ENCODE results near the gene AGBL5.

Gene AGBL5

DNA sequence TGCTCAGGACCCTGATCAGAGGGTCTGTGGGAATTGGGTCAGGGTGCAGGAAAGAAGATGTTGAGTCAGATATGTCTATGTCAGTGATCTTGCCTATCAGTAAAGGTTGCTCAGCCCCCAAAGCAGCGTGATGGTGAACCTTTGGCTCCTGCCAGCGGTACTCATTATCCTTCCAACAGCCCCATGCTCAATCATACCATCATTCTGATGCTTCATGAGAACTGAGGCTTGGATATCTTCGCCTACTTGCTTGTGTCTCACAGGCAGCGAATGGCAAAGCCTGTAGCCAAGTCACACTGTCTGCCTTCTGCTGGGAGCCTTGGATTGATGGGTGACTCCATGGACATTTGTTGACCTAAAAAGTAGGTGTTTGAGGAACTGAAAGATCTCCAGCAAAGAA, 37.7 kb upstream of the AGBL5 start:
- Histone ChIP-seq H3K4me3 (ENCODE audit: low read length in 2 of 2) (no peak overlapping the region), H3K27ac (ENCODE audit: low read length) (no peak overlapping the region), H3K9ac (ENCODE audit: low read length in 2 of 2) (no peak overlapping the region), H3K27me3 (ENCODE audit: control insufficient read depth in 1 of 2, insufficient read depth in 2 of 2, low read length in 2 of 2) (no peaks in the 10 kb centered on the region), H3K4me1 (ENCODE audit: control insufficient read depth, insufficient read depth, low read length) (peaks cover 9% of the 10 kb centered on the region), H3K9me3 (ENCODE audit: control insufficient read depth in 2 of 2, low read length in 2 of 2) (no peaks in the 10 kb centered on the region), H3K36me3 (ENCODE audit: control insufficient read depth in 2 of 2, insufficient read depth in 2 of 2, low read length in 2 of 2) (no peaks in the 10 kb centered on the region)

DNA sequence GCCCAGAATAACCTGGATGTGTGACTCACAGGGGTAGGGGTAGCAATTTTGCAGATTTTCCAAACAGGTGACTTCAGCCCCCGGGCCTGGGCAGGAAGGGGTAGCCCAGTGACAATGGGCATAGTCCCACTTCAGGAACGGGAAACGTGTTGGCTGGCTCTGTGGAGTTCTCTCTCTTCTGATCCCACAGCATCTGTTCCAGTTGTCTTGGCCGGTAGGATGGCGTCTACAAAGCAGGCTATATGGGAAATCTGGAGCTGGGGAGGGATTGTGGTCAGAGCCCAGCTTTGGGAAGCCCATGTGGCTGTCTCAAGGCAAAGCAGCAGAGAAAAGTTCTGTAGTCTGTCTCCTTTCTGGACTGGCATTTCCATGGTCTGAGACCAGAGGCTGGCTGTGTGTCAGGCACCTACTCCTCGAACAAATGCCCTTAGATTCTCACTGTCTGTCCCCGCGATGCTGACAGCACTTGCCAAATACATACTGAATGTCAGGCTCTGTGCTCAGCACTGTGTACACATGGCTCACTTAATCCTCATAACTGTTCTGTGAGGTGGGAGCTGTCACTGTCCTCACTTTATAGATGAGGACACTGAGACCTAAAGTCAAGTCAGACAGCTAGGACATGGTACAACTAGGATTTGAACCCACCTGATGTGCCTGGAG, 36.6 kb upstream of the AGBL5 start:
- no peak overlapping the region for H3K4me3 ChIP-seq (ENCODE audit: low read length in 2 of 2)
- H3K27ac ChIP-seq (ENCODE audit: low read length): no peak overlapping the region
- no peaks in the 10 kb centered on the region for H3K9me3 ChIP-seq (ENCODE audit: control insufficient read depth in 2 of 2, low read length in 2 of 2)
- no peak overlapping the region for H3K9ac ChIP-seq (ENCODE audit: low read length in 2 of 2)
- no peaks in the 10 kb centered on the region for H3K36me3 ChIP-seq (ENCODE audit: control insufficient read depth in 2 of 2, insufficient read depth in 2 of 2, low read length in 2 of 2)
- peaks cover 9% of the 10 kb centered on the region for H3K4me1 ChIP-seq (ENCODE audit: control insufficient read depth, insufficient read depth, low read length)
- no peaks in the 10 kb centered on the region for H3K27me3 ChIP-seq (ENCODE audit: control insufficient read depth in 1 of 2, insufficient read depth in 2 of 2, low read length in 2 of 2)

DNA sequence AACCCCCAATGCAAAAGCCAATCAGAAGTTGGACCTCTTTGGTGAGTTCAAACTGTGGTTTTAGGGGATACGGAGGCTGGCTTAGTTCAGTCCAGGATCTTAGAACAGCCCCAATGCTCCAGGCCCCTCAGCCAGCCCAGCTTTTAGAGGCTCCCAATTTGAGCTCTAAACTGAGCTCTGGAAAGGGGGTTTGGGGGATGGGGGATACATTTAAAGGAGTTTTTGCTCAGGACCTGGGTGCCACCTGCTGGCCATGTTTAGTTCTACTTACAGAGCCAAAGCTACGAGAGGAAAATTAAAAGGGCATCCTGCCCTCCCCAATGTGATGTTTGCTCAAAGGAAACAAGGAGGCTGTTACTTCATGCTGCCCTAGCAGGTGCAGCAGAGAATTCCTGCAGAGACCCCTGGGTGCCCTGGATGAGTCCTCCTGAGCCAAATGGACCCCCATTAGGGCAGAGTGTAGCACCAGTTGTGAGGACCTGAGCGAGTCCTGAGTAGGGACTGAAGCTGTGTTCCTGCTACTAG, 34.6 kb upstream of the AGBL5 start:
- no peaks in the 10 kb centered on the region for H3K36me3 ChIP-seq (ENCODE audit: control insufficient read depth in 2 of 2, insufficient read depth in 2 of 2, low read length in 2 of 2)
- no peaks in the 10 kb centered on the region for H3K9me3 ChIP-seq (ENCODE audit: control insufficient read depth in 2 of 2, low read length in 2 of 2)
- no peaks in the 10 kb centered on the region for H3K27me3 ChIP-seq (ENCODE audit: control insufficient read depth in 1 of 2, insufficient read depth in 2 of 2, low read length in 2 of 2)
- no peak overlapping the region for H3K4me3 ChIP-seq (ENCODE audit: low read length in 2 of 2)
- no peak overlapping the region for H3K27ac ChIP-seq (ENCODE audit: low read length)
- H3K4me1 ChIP-seq (ENCODE audit: control insufficient read depth, insufficient read depth, low read length): peaks cover 15% of the 10 kb centered on the region
- H3K9ac ChIP-seq (ENCODE audit: low read length in 2 of 2): peak overlapping the region in 1 of 2 donors; percentile 13

DNA sequence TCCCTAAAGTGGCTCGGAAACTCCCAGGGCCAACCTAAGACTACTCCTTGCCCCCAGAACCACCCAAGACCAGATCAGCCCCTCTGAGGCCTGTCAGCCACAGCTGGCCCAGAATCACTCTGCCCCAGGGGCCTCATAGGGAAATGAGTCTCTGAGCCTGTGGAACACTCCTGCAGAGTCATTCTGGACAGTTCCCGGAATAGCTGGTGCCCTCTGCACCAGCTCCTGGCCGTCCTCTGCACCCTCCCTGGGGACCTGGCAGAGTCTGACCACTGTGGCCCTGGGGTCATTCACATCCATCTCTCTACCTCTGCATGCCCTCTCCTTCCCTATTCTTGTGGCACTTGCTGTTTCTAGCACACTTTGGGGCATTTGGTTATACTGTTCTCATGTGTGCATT, 33.3 kb upstream of the AGBL5 start:
- H3K4me3 ChIP-seq (ENCODE audit: low read length in 2 of 2): no peak overlapping the region
- H3K4me1 ChIP-seq (ENCODE audit: control insufficient read depth, insufficient read depth, low read length): peaks cover 15% of the 10 kb centered on the region
- H3K27me3 ChIP-seq (ENCODE audit: control insufficient read depth in 1 of 2, insufficient read depth in 2 of 2, low read length in 2 of 2): no peaks in the 10 kb centered on the region
- peaks cover 10 to 11% of the 10 kb centered on the region in 2 donors for H3K36me3 ChIP-seq (ENCODE audit: control insufficient read depth in 2 of 2, insufficient read depth in 2 of 2, low read length in 2 of 2)
- H3K27ac ChIP-seq (ENCODE audit: low read length): no peak overlapping the region
- no peaks in the 10 kb centered on the region for H3K9me3 ChIP-seq (ENCODE audit: control insufficient read depth in 2 of 2, low read length in 2 of 2)
- no peak overlapping the region for H3K9ac ChIP-seq (ENCODE audit: low read length in 2 of 2)

DNA sequence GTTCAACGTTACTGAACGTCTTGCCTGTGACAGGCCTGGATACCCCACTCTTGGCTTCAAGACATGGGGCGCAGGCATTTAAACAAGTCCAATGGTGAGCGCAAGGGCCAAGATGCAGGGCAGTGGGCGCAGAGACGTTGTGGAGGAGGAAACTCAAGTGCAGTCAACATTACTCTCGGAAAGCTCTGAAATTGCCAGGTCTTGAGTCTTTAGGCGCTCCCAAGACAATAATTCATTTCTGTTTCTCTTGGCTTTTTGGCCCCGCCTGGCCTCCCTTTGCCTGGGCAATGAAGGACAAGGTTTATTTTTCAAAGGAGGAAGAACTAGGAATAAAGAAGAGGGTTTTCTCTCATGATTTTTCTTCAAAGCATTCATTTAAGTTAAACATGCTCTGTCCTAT, 32.0 kb upstream of the AGBL5 start:
- peaks cover 15% of the 10 kb centered on the region for H3K4me1 ChIP-seq (ENCODE audit: control insufficient read depth, insufficient read depth, low read length)
- peaks cover 16 to 17% of the 10 kb centered on the region in 2 donors for H3K36me3 ChIP-seq (ENCODE audit: control insufficient read depth in 2 of 2, insufficient read depth in 2 of 2, low read length in 2 of 2)
- H3K27me3 ChIP-seq (ENCODE audit: control insufficient read depth in 1 of 2, insufficient read depth in 2 of 2, low read length in 2 of 2): no peaks in the 10 kb centered on the region
- H3K4me3 ChIP-seq (ENCODE audit: low read length in 2 of 2): no peak overlapping the region
- no peak overlapping the region for H3K27ac ChIP-seq (ENCODE audit: low read length)
- H3K9ac ChIP-seq (ENCODE audit: low read length in 2 of 2): no peak overlapping the region
- H3K9me3 ChIP-seq (ENCODE audit: control insufficient read depth in 2 of 2, low read length in 2 of 2): no peaks in the 10 kb centered on the region

DNA sequence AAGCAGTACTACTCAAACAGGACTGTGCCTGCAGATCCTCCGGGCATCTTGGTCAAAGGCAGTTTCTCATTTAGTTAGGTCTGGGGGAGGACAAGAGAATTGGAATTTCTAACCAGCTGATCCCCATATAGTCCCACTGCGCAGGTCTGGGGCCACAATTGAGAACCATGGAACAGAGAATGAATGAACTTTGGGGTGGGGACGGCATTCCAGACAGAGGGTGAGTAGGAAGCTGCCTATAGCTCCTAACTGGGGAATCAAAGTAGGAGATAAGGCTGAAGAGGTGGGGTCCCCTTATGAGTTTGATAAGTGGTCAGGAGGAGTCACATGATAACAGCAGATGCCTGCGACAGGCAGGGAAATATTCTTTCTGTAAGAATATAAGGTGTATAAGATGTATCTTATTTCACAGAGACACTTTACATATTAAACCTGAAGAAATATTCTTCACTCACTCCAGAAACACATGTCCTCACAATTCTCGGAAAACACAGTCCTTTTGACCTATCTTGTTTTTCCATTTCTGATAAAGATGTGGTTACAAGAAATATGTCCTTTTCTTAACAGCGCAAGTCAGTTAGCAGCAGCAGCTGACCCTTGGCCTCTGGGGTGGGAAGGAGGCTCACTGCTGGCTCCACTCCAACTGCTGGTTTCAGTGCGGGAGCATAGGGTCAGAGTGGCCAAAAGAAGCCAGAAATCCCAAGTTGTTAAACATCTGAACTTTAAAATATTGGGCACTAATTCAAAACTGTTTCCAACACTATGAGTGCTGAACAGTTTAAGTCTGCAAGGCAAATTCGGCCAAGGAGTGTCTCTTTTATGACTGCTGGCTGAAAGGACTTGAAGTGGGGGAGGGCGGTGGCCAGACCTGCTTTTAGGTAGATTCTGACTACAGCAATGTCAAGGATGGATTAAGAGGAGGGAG, 31.3 kb upstream of the AGBL5 start:
- no peak overlapping the region for H3K27ac ChIP-seq (ENCODE audit: low read length)
- H3K4me1 ChIP-seq (ENCODE audit: control insufficient read depth, insufficient read depth, low read length): peaks cover 15% of the 10 kb centered on the region
- H3K9ac ChIP-seq (ENCODE audit: low read length in 2 of 2): no peak overlapping the region

DNA sequence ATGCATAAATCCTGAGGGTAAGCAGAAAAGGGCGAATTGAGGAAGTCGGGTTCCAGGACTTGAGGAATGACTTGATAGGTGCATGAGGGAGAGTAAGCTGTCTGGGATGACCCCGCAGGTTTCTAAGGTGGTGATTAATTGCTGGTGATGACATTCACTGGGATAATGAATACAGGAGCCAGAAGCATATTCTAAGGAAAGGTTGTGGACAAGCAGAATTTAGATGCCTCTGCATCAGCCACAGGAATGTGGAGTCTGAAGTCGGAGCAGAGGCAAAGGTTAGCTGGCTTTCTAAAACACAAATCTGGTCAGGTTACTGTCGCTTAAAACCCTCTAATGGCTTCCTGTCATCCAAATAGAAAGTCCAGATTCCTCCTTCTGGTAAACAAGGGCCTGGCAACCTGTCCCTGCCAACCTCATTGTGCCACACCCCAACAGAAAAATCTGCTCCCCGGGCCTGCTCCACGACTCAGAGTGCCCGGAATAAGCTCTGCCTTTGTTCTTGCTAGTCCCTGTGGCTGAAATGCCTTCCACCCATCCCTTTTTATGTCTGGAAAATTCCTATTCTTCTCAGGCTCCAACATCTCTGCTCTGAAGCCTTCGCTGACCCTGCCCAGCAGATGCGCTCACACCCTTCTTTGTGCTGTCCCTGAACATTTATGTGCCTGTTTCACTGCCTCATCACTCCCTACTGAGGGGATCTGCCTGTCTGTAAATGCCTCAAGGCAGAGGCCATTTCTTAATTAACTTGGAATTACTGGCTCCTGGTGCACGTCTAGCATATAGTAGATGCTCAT, 30.0 kb upstream of the AGBL5 start:
- Histone ChIP-seq H3K4me1 (ENCODE audit: control insufficient read depth, insufficient read depth, low read length) (peaks cover 10% of the 10 kb centered on the region), H3K36me3 (ENCODE audit: control insufficient read depth in 2 of 2, insufficient read depth in 2 of 2, low read length in 2 of 2) (peaks cover 16 to 20% of the 10 kb centered on the region in 2 donors), H3K9me3 (ENCODE audit: control insufficient read depth in 2 of 2, low read length in 2 of 2) (no peaks in the 10 kb centered on the region), H3K27ac (ENCODE audit: low read length) (no peak overlapping the region), H3K4me3 (ENCODE audit: low read length in 2 of 2) (no peak overlapping the region), H3K9ac (ENCODE audit: low read length in 2 of 2) (no peak overlapping the region), H3K27me3 (ENCODE audit: control insufficient read depth in 1 of 2, insufficient read depth in 2 of 2, low read length in 2 of 2) (no peaks in the 10 kb centered on the region)

More for the DNA sequence above, 31.3 kb upstream of the AGBL5 start:
- H3K9me3 ChIP-seq (ENCODE audit: control insufficient read depth in 2 of 2, low read length in 2 of 2): no peaks in the 10 kb centered on the region
- peaks cover 16 to 17% of the 10 kb centered on the region in 2 donors for H3K36me3 ChIP-seq (ENCODE audit: control insufficient read depth in 2 of 2, insufficient read depth in 2 of 2, low read length in 2 of 2)
- H3K4me3 ChIP-seq (ENCODE audit: low read length in 2 of 2): no peak overlapping the region
- H3K27me3 ChIP-seq (ENCODE audit: control insufficient read depth in 1 of 2, insufficient read depth in 2 of 2, low read length in 2 of 2): no peaks in the 10 kb centered on the region

DNA sequence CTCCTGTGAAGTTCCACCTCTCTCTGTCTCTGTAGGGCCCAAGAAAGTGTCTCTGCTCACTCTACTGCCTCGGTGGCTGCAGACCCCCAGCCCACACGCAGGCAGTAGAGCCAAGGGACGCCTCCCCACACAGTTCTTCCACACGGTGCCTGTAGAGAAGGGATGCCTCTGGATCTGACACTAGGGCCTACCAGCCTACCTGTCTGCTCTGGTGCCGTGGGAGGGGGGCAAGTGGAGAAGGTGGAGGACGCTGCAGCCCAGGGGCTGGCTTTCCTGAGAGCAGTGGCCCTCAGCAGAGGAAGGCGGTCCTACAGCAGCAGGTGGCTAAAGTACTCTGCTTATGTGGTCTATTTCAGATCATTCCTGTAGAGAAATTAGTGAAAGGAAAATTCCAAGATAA, 27.7 kb upstream of the AGBL5 start:
- H3K36me3 ChIP-seq (ENCODE audit: control insufficient read depth in 2 of 2, insufficient read depth in 2 of 2, low read length in 2 of 2): peaks cover 16 to 25% of the 10 kb centered on the region in 2 donors
- H3K4me1 ChIP-seq (ENCODE audit: control insufficient read depth, insufficient read depth, low read length): peaks cover 7% of the 10 kb centered on the region
- H3K27ac ChIP-seq (ENCODE audit: low read length): no peak overlapping the region
- no peaks in the 10 kb centered on the region for H3K27me3 ChIP-seq (ENCODE audit: control insufficient read depth in 1 of 2, insufficient read depth in 2 of 2, low read length in 2 of 2)
- H3K4me3 ChIP-seq (ENCODE audit: low read length in 2 of 2): no peak overlapping the region
- H3K9me3 ChIP-seq (ENCODE audit: control insufficient read depth in 2 of 2, low read length in 2 of 2): no peaks in the 10 kb centered on the region
- no peak overlapping the region for H3K9ac ChIP-seq (ENCODE audit: low read length in 2 of 2)

DNA sequence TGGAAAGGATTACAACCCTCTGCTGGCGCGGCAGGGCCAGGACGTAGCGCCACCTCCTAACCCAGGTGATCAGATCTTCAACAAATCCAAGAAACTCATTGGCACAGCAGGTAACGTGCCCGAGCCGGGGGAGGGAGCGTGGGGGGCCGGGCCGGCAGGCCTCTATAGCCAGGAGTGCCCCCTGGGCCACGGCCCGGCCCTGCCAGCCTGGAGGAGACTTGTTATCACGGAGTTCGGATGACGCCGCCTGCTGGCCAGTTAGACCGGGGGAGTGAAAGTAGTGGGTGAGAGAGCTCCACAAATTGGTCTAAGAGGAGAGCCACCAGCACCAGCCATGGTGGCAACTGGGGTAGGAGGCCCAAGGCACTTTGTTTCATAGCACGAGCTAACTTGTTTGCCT, 27.3 kb upstream of the AGBL5 start:
- Histone ChIP-seq H3K27ac (ENCODE audit: low read length) (no peak overlapping the region), H3K27me3 (ENCODE audit: control insufficient read depth in 1 of 2, insufficient read depth in 2 of 2, low read length in 2 of 2) (no peaks in the 10 kb centered on the region), H3K9me3 (ENCODE audit: control insufficient read depth in 2 of 2, low read length in 2 of 2) (no peaks in the 10 kb centered on the region), H3K4me3 (ENCODE audit: low read length in 2 of 2) (no peak overlapping the region), H3K36me3 (ENCODE audit: control insufficient read depth in 2 of 2, insufficient read depth in 2 of 2, low read length in 2 of 2) (peaks cover 16 to 26% of the 10 kb centered on the region in 2 donors), H3K9ac (ENCODE audit: low read length in 2 of 2) (no peak overlapping the region), H3K4me1 (ENCODE audit: control insufficient read depth, insufficient read depth, low read length) (peaks cover 7% of the 10 kb centered on the region)

DNA sequence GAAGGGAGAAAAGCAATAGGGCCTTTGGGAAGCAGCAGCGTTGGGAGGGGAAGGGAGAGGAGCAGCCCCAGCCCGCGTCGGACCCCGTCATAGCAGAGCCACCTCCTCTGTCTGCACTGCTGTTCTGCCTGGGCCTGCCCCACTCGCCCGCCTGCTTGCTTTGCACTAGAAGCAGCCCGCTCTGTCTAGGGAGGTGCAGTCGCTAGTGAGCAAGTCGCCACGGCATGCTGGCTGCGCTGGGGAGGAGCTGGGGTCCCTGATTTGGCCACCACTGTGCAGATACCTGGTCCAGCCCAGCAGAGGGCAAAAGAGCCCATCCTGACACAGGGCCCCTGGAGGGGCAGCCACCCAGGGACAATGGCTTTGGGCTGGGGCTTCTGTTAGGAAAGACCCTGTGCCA, 26.7 kb upstream of the AGBL5 start:
- Histone ChIP-seq H3K9me3 (ENCODE audit: control insufficient read depth in 2 of 2, low read length in 2 of 2) (no peaks in the 10 kb centered on the region), H3K27ac (ENCODE audit: low read length) (no peak overlapping the region), H3K4me3 (ENCODE audit: low read length in 2 of 2) (no peak overlapping the region), H3K36me3 (ENCODE audit: control insufficient read depth in 2 of 2, insufficient read depth in 2 of 2, low read length in 2 of 2) (peaks cover 16 to 26% of the 10 kb centered on the region in 2 donors), H3K27me3 (ENCODE audit: control insufficient read depth in 1 of 2, insufficient read depth in 2 of 2, low read length in 2 of 2) (no peaks in the 10 kb centered on the region), H3K9ac (ENCODE audit: low read length in 2 of 2) (no peak overlapping the region), H3K4me1 (ENCODE audit: control insufficient read depth, insufficient read depth, low read length) (peaks cover 7% of the 10 kb centered on the region)
